ENCODE measurements around the gene CTU2.

GRCh38 chr16:88681709-88682451, 24.4 kb upstream of the CTU2 start:
- TF ChIP-seq, protein P1, sequence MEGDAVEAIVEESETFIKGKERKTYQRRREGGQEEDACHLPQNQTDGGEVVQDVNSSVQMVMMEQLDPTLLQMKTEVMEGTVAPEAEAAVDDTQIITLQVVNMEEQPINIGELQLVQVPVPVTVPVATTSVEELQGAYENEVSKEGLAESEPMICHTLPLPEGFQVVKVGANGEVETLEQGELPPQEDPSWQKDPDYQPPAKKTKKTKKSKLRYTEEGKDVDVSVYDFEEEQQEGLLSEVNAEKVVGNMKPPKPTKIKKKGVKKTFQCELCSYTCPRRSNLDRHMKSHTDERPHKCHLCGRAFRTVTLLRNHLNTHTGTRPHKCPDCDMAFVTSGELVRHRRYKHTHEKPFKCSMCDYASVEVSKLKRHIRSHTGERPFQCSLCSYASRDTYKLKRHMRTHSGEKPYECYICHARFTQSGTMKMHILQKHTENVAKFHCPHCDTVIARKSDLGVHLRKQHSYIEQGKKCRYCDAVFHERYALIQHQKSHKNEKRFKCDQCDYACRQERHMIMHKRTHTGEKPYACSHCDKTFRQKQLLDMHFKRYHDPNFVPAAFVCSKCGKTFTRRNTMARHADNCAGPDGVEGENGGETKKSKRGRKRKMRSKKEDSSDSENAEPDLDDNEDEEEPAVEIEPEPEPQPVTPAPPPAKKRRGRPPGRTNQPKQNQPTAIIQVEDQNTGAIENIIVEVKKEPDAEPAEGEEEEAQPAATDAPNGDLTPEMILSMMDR (IDR thresholded peaks at IDR 0.05; ENCODE audit: low read depth, low read length, poor library complexity, severe bottlenecking) = no peak
- no peak for TF ChIP-seq EZH2phosphoT487 (IDR thresholded peaks at IDR 0.05; ENCODE audit: borderline replicate concordance, low read length)
